ENCODE data around the gene AGBL4. TPM values are rescaled to one million over a fixed set of nuclear protein-coding genes. Genes with fewer than 3 reads are reported as not detected.

AGBL4 gene
- total and polyA plus RNA-seq, 2 experiments from 2014 or later = not detected

- no peaks in the 10 kb centered on the region for H3K4me1 ChIP-seq (ENCODE audit: low read depth)
- no peaks in the 10 kb centered on the region for H3K36me3 ChIP-seq
- TF ChIP-seq CTCF (IDR thresholded peaks at IDR 0.05; ENCODE audit: low read depth, low read length) = no peak
- no peak overlapping the region for H3K27ac ChIP-seq
- no peak for DNase-seq (ENCODE audit: low read depth in 1 of 2, low spot score in 1 of 2)
- H3K4me3 ChIP-seq = no peak overlapping the region
- no peaks in the 10 kb centered on the region for H3K9me3 ChIP-seq (ENCODE audit: low read depth)
- peaks cover 28% of the 10 kb centered on the region for H3K27me3 ChIP-seq
Observed at GRCh38 chr1:48555271-48555670, 1468.5 kb downstream of the AGBL4 start.

GRCh38 chr1:48552903-48553606, 1470.7 kb downstream of the AGBL4 start:
- Histone ChIP-seq H3K36me3 (no peaks in the 10 kb centered on the region), H3K27me3 (peaks cover 10% of the 10 kb centered on the region), H3K27ac (no peak overlapping the region), H3K9me3 (ENCODE audit: low read depth) (no peaks in the 10 kb centered on the region), H3K4me1 (ENCODE audit: low read depth) (no peaks in the 10 kb centered on the region), H3K4me3 (no peak overlapping the region)
- TF ChIP-seq CTCF (IDR thresholded peaks at IDR 0.05; ENCODE audit: low read depth, low read length) = no peak
- DNase-seq (ENCODE audit: low read depth in 1 of 2, low spot score in 1 of 2) = peak in 1 of 2 donors; percentile 22

GRCh38 chr1:48552420-48552819, 1471.3 kb downstream of the AGBL4 start:
- Histone ChIP-seq H3K4me3 (no peak overlapping the region), H3K4me1 (ENCODE audit: low read depth) (no peaks in the 10 kb centered on the region), H3K36me3 (no peaks in the 10 kb centered on the region), H3K27ac (no peak overlapping the region), H3K9me3 (ENCODE audit: low read depth) (no peaks in the 10 kb centered on the region), H3K27me3 (peaks cover 9% of the 10 kb centered on the region)
- peak in 1 of 2 donors; percentile 6 for DNase-seq (ENCODE audit: low read depth in 1 of 2, low spot score in 1 of 2)
- TF ChIP-seq CTCF (IDR thresholded peaks at IDR 0.05; ENCODE audit: low read depth, low read length) = peak; percentile 18

GRCh38 chr1:48548985-48549384, 1474.8 kb downstream of the AGBL4 start:
- no peaks in the 10 kb centered on the region for H3K9me3 ChIP-seq (ENCODE audit: low read depth)
- TF ChIP-seq CTCF (IDR thresholded peaks at IDR 0.05; ENCODE audit: low read depth, low read length) = no peak
- peaks cover 20% of the 10 kb centered on the region for H3K27me3 ChIP-seq

GRCh38 chr1:48547561-48548220, 1476.1 kb downstream of the AGBL4 start:
- Histone ChIP-seq H3K4me1 (ENCODE audit: low read depth) (no peaks in the 10 kb centered on the region), H3K36me3 (no peaks in the 10 kb centered on the region), H3K9me3 (ENCODE audit: low read depth) (no peaks in the 10 kb centered on the region), H3K27me3 (peaks cover 24% of the 10 kb centered on the region), H3K4me3 (no peak overlapping the region), H3K27ac (no peak overlapping the region)
- no peak for DNase-seq (ENCODE audit: low read depth in 1 of 2, low spot score in 1 of 2)
- no peak for TF ChIP-seq CTCF (IDR thresholded peaks at IDR 0.05; ENCODE audit: low read depth, low read length)

More at GRCh38 chr1:48548985-48549384, 1474.8 kb downstream of the AGBL4 start:
- Histone ChIP-seq H3K4me1 (ENCODE audit: low read depth) (no peaks in the 10 kb centered on the region), H3K27ac (no peak overlapping the region), H3K4me3 (no peak overlapping the region), H3K36me3 (no peaks in the 10 kb centered on the region)
- no peak for DNase-seq (ENCODE audit: low read depth in 1 of 2, low spot score in 1 of 2)

All from cardiac muscle cell (in vitro differentiated cells and primary cell).